Embryonic facial prominence (tissue), 1 donor: ENCODE data around the gene WBP2NL.

Experiments used
- DNase-seq: peaks from one replicate; pipeline ENCODE4 v3.0.0-alpha.2; 2016; ENCODE audit errors: extremely low spot score

WBP2NL gene

GRCh38 chr22:41978732-41979131 lies 19.9 kb upstream of the WBP2NL start:
- no peak for DNase-seq

- DNase-seq: no peak
These were observed 19.0 kb upstream of the WBP2NL start for GRCh38 chr22:41979423-41980250.

- DNase-seq: no peak
These were observed 15.7 kb upstream of the WBP2NL start for GRCh38 chr22:41982865-41983264.

GRCh38 chr22:41983513-41984405 lies 14.8 kb upstream of the WBP2NL start:
- no peak for DNase-seq

GRCh38 chr22:41987276-41987675 lies 11.3 kb upstream of the WBP2NL start:
- DNase-seq: no peak

- DNase-seq: no peak
These were observed 9.3 kb upstream of the WBP2NL start for GRCh38 chr22:41989246-41989645.

GRCh38 chr22:41991111-41991510 lies 7.5 kb upstream of the WBP2NL start:
- no peak for DNase-seq

GRCh38 chr22:41992496-41992895 lies 6.1 kb upstream of the WBP2NL start:
- DNase-seq: no peak

GRCh38 chr22:41995211-41995610 lies 3.4 kb upstream of the WBP2NL start:
- no peak for DNase-seq

- no peak for DNase-seq
These were observed 1.8 kb upstream of the WBP2NL start for GRCh38 chr22:41996826-41997225.

- DNase-seq: no peak
These were observed 1.9 kb downstream of the WBP2NL start for GRCh38 chr22:42000466-42000865.

- no peak for DNase-seq
These were observed 2.5 kb downstream of the WBP2NL start for GRCh38 chr22:42001121-42001520.

- no peak for DNase-seq
These were observed 3.1 kb downstream of the WBP2NL start for GRCh38 chr22:42001706-42002105.

GRCh38 chr22:42007922-42008321 lies 9.3 kb downstream of the WBP2NL start:
- no peak for DNase-seq

GRCh38 chr22:42010778-42011177 lies 12.2 kb downstream of the WBP2NL start:
- DNase-seq: no peak

- no peak for DNase-seq
These were observed 14.8 kb downstream of the WBP2NL start for GRCh38 chr22:42013385-42013784.

GRCh38 chr22:42016111-42016510 lies 17.5 kb downstream of the WBP2NL start:
- no peak for DNase-seq

GRCh38 chr22:42018224-42018623 lies 19.6 kb downstream of the WBP2NL start:
- DNase-seq: no peak

- DNase-seq: no peak
These were observed 23.0 kb downstream of the WBP2NL start for GRCh38 chr22:42021571-42021970.

GRCh38 chr22:42022162-42022847 lies 23.7 kb downstream of the WBP2NL start:
- DNase-seq: no peak

GRCh38 chr22:42025421-42025820 lies 26.8 kb downstream of the WBP2NL start:
- no peak for DNase-seq

GRCh38 chr22:42026705-42027104 lies 28.1 kb downstream of the WBP2NL start:
- DNase-seq: no peak
